Progenitor cell of endocrine pancreas (in vitro differentiated cells): ENCODE results near the gene NAA35. TPM values are rescaled to one million over a fixed set of nuclear protein-coding genes. Genes with fewer than 3 reads are reported as not detected.
A peak's percentile ranks its signal among the peaks of the same experiment; 100 is the strongest.
"Not testable (repeated sequence)": the region's sequence is repeated elsewhere in the genome, so short reads cannot be mapped to it uniquely, and the experiment has no call there.

ENCODE experiments used
- DNase-seq: peaks from one replicate; pipeline ENCODE4 v3.0.0; 2021; ENCODE audit warnings: low spot score; ENCODE audit not compliant: unreplicated experiment
- H3K27ac Mint-ChIP-seq: 2 replicates; pipeline ENCODE4 v1.8.0; 2021; ENCODE audit warnings: mild to moderate bottlenecking, moderate library complexity, mixed read lengths
- H3K27me3 Mint-ChIP-seq: 2 replicates; pipeline ENCODE4 v1.8.0; 2021; ENCODE audit warnings: mixed read lengths
- H3K36me3 Mint-ChIP-seq: 2 replicates; pipeline ENCODE4 v1.8.0; 2022; ENCODE audit warnings: mixed read lengths; ENCODE audit not compliant: insufficient read depth
- H3K4me1 Mint-ChIP-seq: 2 replicates; pipeline ENCODE4 v1.8.0; 2021; ENCODE audit warnings: low read depth, mixed read lengths
- H3K4me3 Mint-ChIP-seq: 2 replicates; pipeline ENCODE4 v1.8.0; 2021; ENCODE audit warnings: low read depth, mild to moderate bottlenecking, moderate library complexity, mixed read lengths
- H3K9me3 Mint-ChIP-seq: 2 replicates; pipeline ENCODE4 v1.8.0; 2021; ENCODE audit warnings: low read depth, mixed read lengths
- CTCF ChIP-seq: fragments of 200-600 bp; sonication (generic); IDR thresholded peaks from one replicate; pipeline ENCODE4 v1.5.0; 2021; ENCODE audit warnings: antibody characterized with exemption, mild to moderate bottlenecking; ENCODE audit not compliant: unreplicated experiment
- total RNA-seq: library from RNA; stranded (reverse); gene quantifications from 2 replicates; pipeline ENCODE4 v1.2.1, GENCODE V29; 2021

Gene NAA35
- total RNA-seq, 1 donor from 2014 or later: 37.3 TPM

GRCh38 chr9:85914108-85914507, 26.8 kb upstream of the NAA35 start:
- Mint-ChIP-seq H3K36me3 (no peaks in the 10 kb centered on the region), H3K27ac (no peak overlapping the region), H3K4me3 (no peak overlapping the region), H3K27me3 (peaks cover 4% of the 10 kb centered on the region), H3K9me3 (peaks cover 3% of the 10 kb centered on the region), H3K4me1 (peaks cover 4% of the 10 kb centered on the region)
- no peak for DNase-seq
- no peak for TF ChIP-seq CTCF

DNA sequence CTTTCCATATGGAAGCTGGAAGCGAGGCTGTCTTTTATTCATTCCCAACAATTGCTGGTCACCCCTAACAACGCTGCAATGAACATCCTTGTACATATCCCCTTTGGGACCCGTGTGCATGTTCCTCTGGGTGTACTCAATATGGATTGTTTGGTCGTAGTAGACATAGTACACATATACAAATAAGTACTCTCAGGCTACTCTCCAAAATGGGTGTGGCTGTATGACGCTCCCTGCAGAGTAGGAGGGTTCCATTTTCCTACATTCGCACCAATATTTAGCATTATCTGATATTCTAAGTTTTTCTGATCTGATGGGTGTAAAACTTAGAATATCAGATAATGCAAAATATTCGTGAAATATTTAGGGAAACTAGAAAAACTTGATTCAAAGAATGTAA, 23.2 kb upstream of the NAA35 start:
- Mint-ChIP-seq H3K4me3 (no peak overlapping the region), H3K4me1 (no peaks in the 10 kb centered on the region)

DNA sequence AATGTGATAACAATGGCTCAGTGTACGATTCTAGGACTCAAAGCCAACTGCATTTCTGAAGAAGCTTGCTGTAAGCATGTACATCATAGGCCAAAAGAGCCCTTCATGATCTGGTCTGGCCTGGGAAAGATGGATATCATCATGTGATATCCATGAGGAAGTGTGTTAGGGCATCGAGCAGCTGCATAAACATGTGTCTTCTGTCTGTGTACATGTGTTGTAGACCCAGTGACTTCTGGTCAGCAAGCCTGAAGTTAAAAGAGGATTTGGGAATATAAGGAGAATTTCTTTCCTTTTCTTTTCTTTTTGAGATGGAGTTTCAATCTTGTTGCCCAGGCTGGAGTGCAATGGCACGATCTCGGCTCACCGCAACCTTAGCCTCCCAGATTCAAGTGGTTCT, 15.5 kb upstream of the NAA35 start:
- Mint-ChIP-seq H3K9me3 (no peaks in the 10 kb centered on the region), H3K4me3 (no peak overlapping the region), H3K4me1 (peaks cover 3% of the 10 kb centered on the region), H3K27ac (no peak overlapping the region), H3K27me3 (peaks cover 4% of the 10 kb centered on the region), H3K36me3 (no peaks in the 10 kb centered on the region)
- TF ChIP-seq CTCF: no peak
- DNase-seq: no peak

More for the DNA sequence above, 23.2 kb upstream of the NAA35 start:
- DNase-seq: no peak
- no peak for TF ChIP-seq CTCF
- Mint-ChIP-seq H3K27ac (no peak overlapping the region), H3K27me3 (peaks cover 4% of the 10 kb centered on the region), H3K36me3 (no peaks in the 10 kb centered on the region), H3K9me3 (no peaks in the 10 kb centered on the region)

DNA sequence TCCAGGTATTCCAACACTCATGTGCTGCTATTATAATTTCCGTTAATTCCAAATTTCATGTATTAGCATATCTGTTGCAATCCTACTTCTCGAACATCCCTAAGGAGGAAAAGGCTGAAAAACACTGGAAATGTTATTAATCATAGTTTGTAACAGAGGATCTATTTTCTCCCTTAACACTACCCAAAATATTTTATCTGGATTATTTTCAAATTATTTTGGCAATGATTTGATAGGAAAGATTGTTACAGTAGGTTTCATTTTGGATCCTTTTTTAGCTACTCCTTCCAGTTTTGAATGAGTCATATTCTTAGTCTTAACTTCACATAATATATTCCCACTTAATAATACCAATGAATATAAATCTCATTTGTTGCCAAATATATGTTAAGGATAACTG, 13.9 kb upstream of the NAA35 start:
- no peaks in the 10 kb centered on the region for H3K9me3 Mint-ChIP-seq
- no peak overlapping the region for H3K4me3 Mint-ChIP-seq
- H3K27me3 Mint-ChIP-seq: peaks cover 4% of the 10 kb centered on the region
- H3K27ac Mint-ChIP-seq: no peak overlapping the region
- H3K36me3 Mint-ChIP-seq: no peaks in the 10 kb centered on the region
- DNase-seq: no peak
- TF ChIP-seq CTCF: no peak
- peaks cover 3% of the 10 kb centered on the region for H3K4me1 Mint-ChIP-seq

GRCh38 chr9:85931495-85931894, 9.5 kb upstream of the NAA35 start:
- DNase-seq: no peak
- no peak overlapping the region for H3K4me3 Mint-ChIP-seq
- TF ChIP-seq CTCF: no peak
- H3K36me3 Mint-ChIP-seq: no peaks in the 10 kb centered on the region
- peaks cover 6% of the 10 kb centered on the region for H3K9me3 Mint-ChIP-seq
- no peak overlapping the region for H3K27ac Mint-ChIP-seq
- no peaks in the 10 kb centered on the region for H3K27me3 Mint-ChIP-seq
- H3K4me1 Mint-ChIP-seq: peaks cover under 1% of the 10 kb centered on the region

DNA sequence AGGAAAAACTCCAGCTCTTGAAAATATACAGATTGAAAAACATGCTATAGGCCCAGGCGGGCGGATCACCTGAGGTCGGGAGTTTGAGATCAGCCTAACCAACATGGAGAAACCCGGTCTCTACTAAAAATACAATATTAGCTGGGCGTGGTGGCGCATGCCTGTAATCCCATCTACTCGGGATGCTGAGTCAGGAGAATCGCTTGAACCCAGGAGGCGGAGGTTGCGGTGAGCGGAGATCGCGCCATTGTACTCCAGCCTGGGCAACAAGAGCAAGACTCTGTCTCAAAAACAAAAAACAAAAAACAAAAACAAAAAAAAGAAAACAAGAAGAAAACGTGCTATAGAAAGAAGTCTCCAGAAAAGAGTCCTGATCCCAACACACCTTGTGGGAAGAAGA, 5.0 kb upstream of the NAA35 start:
- H3K4me1 Mint-ChIP-seq, H3K9me3 Mint-ChIP-seq, DNase-seq, H3K27me3 Mint-ChIP-seq, H3K36me3 Mint-ChIP-seq: not testable (repeated sequence)
- peak overlapping the region; percentile 85 for H3K27ac Mint-ChIP-seq
- H3K4me3 Mint-ChIP-seq: peak overlapping the region; percentile 26
